Stimulated activated CD8-positive, alpha-beta memory T cell treated with anti-CD3 and anti-CD28 coated beads, Interleukin-4, amount 100 ng/mL, for 48 hours (primary cell): ENCODE data around the gene JUND.
"Not testable (repeated sequence)": the region's sequence is repeated elsewhere in the genome, so short reads cannot be mapped to it uniquely, and the experiment has no call there.

Experiments
- DNase-seq: peaks from one replicate; pipeline ENCODE4 v3.0.0-alpha.2; 2020

Gene JUND

GRCh38 chr19:18281082-18282020 lies at the start of gene JUND:
Gene JUND (minus strand): TSS chr19:18281622. CDS start chr19:18281484, 138 bp downstream.
- DNase-seq, result peak; percentile 97

GRCh38 chr19:18330868-18331267 lies 49.4 kb upstream of the JUND start:
- DNase-seq, result no peak

- DNase-seq, result no peak
These were observed 47.6 kb upstream of the JUND start for GRCh38 chr19:18329035-18329376.

- peak; percentile 85 for DNase-seq
These were observed 47.1 kb upstream of the JUND start for GRCh38 chr19:18328340-18329034.

GRCh38 chr19:18326772-18327171 lies 45.4 kb upstream of the JUND start:
- DNase-seq, result no peak

GRCh38 chr19:18324373-18324731 lies 42.9 kb upstream of the JUND start:
- not testable (repeated sequence) for DNase-seq

GRCh38 chr19:18322759-18323460 lies 41.5 kb upstream of the JUND start, which contains the start of gene LSM4:
Gene LSM4 (minus strand): TSS chr19:18323076. CDS start chr19:18323020, 56 bp downstream.
- peak; percentile 99 for DNase-seq

GRCh38 chr19:18322318-18322758 lies 40.9 kb upstream of the JUND start:
- peak; percentile 76 for DNase-seq

- peak; percentile 60 for DNase-seq
These were observed 40.3 kb upstream of the JUND start for GRCh38 chr19:18321734-18322102.

- DNase-seq, result no peak
These were observed 39.7 kb upstream of the JUND start for GRCh38 chr19:18320865-18321733.

- no peak for DNase-seq
These were observed 38.2 kb upstream of the JUND start for GRCh38 chr19:18319591-18320135.

GRCh38 chr19:18317961-18318800 lies 36.8 kb upstream of the JUND start:
- peak; percentile 71 for DNase-seq

GRCh38 chr19:18313398-18313797 lies 32.0 kb upstream of the JUND start:
- DNase-seq, result no peak

GRCh38 chr19:18312092-18312534 lies 30.7 kb upstream of the JUND start:
- DNase-seq, result no peak

GRCh38 chr19:18311502-18312091 lies 30.2 kb upstream of the JUND start:
- no peak for DNase-seq

- no peak for DNase-seq
These were observed 29.5 kb upstream of the JUND start for GRCh38 chr19:18310966-18311365.

GRCh38 chr19:18310118-18310909 lies 28.9 kb upstream of the JUND start:
- DNase-seq, result no peak

GRCh38 chr19:18309525-18310064 lies 28.2 kb upstream of the JUND start:
- DNase-seq, result no peak

GRCh38 chr19:18308948-18309325 lies 27.5 kb upstream of the JUND start:
- no peak for DNase-seq
